HepG2 (cell line): ENCODE results near the gene CBX5. TPM values are rescaled to one million over a fixed set of nuclear protein-coding genes. Genes with fewer than 3 reads are reported as not detected.

Experiments used
- AGO2 ChIP-seq: fragments of 200-400 bp; formaldehyde crosslinking; optimal IDR thresholded peaks from 2 replicates; pipeline ENCODE3; 2017; ENCODE audit warnings: mild to moderate bottlenecking, low read depth, low read length, moderate library complexity
- DNMT1 ChIP-seq: sonication (generic); formaldehyde crosslinking; IDR thresholded peaks from 2 replicates; pipeline ENCODE4 v1.5.1; 2020; ENCODE audit warnings: mild to moderate bottlenecking, missing genetic modification reagents
- FOXM1 ChIP-seq: sonication (generic); formaldehyde crosslinking; IDR thresholded peaks from 2 replicates; pipeline ENCODE4 v1.5.0; 2020; ENCODE audit warnings: missing genetic modification reagents
- HDAC1 ChIP-seq: sonication (generic); formaldehyde crosslinking; IDR thresholded peaks from 2 replicates; pipeline ENCODE4 v1.5.1; 2020; ENCODE audit warnings: mild to moderate bottlenecking, missing genetic modification reagents
- HNRNPL ChIP-seq: fragments of 200-400 bp; formaldehyde crosslinking; IDR thresholded peaks from 2 replicates; pipeline ENCODE4 v1.6.1; 2017; ENCODE audit warnings: mild to moderate bottlenecking, low read depth, low read length
- NCOA5 ChIP-seq: sonication (generic); formaldehyde crosslinking; IDR thresholded peaks from 2 replicates; pipeline ENCODE4 v1.4.0; 2020; ENCODE audit warnings: missing genetic modification reagents
- NCOR1 ChIP-seq: fragments of 200-600 bp; sonication (generic); IDR thresholded peaks from 2 replicates; pipeline ENCODE4 v1.7.0; 2017; ENCODE audit warnings: antibody characterized with exemption, low read length, borderline replicate concordance
- NFE2 ChIP-seq: sonication (generic); formaldehyde crosslinking; IDR thresholded peaks from 2 replicates; pipeline ENCODE4 v1.4.0; 2020; ENCODE audit warnings: missing genetic modification reagents
- NFKB2 ChIP-seq: sonication (generic); formaldehyde crosslinking; IDR thresholded peaks from 2 replicates; pipeline ENCODE4 v1.4.0; 2020; ENCODE audit warnings: missing genetic modification reagents, borderline replicate concordance
- SKI ChIP-seq: fragments of 450-650 bp; IDR thresholded peaks from one replicate; pipeline ENCODE4 v1.6.1; 2018; ENCODE audit warnings: mild to moderate bottlenecking; ENCODE audit not compliant: partially characterized antibody
- SNAPC2 ChIP-seq: sonication (generic); formaldehyde crosslinking; IDR thresholded peaks from 2 replicates; pipeline ENCODE4 v1.8.1; 2022; ENCODE audit warnings: mild to moderate bottlenecking, missing genetic modification reagents
- ZNF136 ChIP-seq: sonication (generic); formaldehyde crosslinking; IDR thresholded peaks from 2 replicates; pipeline ENCODE4 v1.8.1; 2022; ENCODE audit warnings: low read depth, mild to moderate bottlenecking, moderate library complexity, missing genetic modification reagents
- ZNF275 ChIP-seq: sonication (generic); formaldehyde crosslinking; IDR thresholded peaks from 2 replicates; pipeline ENCODE4 v1.8.0; 2022; ENCODE audit warnings: missing genetic modification reagents, mild to moderate bottlenecking, inconsistent platforms, borderline replicate concordance
- ZNF281 ChIP-seq: sonication (generic); formaldehyde crosslinking; IDR thresholded peaks from 2 replicates; pipeline ENCODE4 v1.4.0; 2020; ENCODE audit warnings: missing genetic modification reagents, borderline replicate concordance
- ZNF282 ChIP-seq: fragments of 450-650 bp; IDR thresholded peaks from 2 replicates; pipeline ENCODE4 v1.6.1; 2018; ENCODE audit not compliant: partially characterized antibody
- ZNF431 ChIP-seq: sonication (generic); formaldehyde crosslinking; IDR thresholded peaks from 2 replicates; pipeline ENCODE4 v1.9.0; 2022; ENCODE audit warnings: missing genetic modification reagents, low read depth, mild to moderate bottlenecking, borderline replicate concordance
- ZNF629 ChIP-seq: sonication (generic); formaldehyde crosslinking; conservative IDR thresholded peaks from 2 replicates; pipeline ENCODE4 v1.5.0; 2020; ENCODE audit warnings: missing genetic modification reagents
- ZNF670 ChIP-seq: sonication (generic); formaldehyde crosslinking; IDR thresholded peaks from 2 replicates; pipeline ENCODE4 v1.8.0; 2022; ENCODE audit warnings: mild to moderate bottlenecking, missing genetic modification reagents, borderline replicate concordance
- ZNF7 ChIP-seq: IDR thresholded peaks from 2 replicates; pipeline ENCODE4 v1.6.1; 2016; ENCODE audit warnings: missing biosample characterization, missing genetic modification reagents
- ZNF709 ChIP-seq: sonication (generic); formaldehyde crosslinking; IDR thresholded peaks from 2 replicates; pipeline ENCODE4 v1.5.0; 2020; ENCODE audit warnings: mild to moderate bottlenecking, missing genetic modification reagents
- ZNF724P ChIP-seq: sonication (generic); formaldehyde crosslinking; IDR thresholded peaks from 2 replicates; pipeline ENCODE4 v1.8.0; 2022; ENCODE audit warnings: missing genetic modification reagents, borderline replicate concordance
- polyA plus RNA-seq, 8 experiments: library from polyadenylated mRNA; depleted of rRNA in 3 of 8; stranded (reverse) in 7 of 8; unstranded in 1 of 8; fragments of >200 nt; fragmentation: Illumina TruSeq in 4 of 8; extraction: Trizol in 4 of 8; gene quantifications; 2 replicates each; pipeline versions ENCODE4 v1.2.1 to v1.2.3, GENCODE V29; 2011 to 2016; ENCODE audit warnings: low read depth in 4 of 8, missing spikeins in 1 of 8, mixed read lengths in 1 of 8; ENCODE audit not compliant: insufficient read depth in 1 of 8
- total RNA-seq, 5 experiments: library from RNA; depleted of rRNA; stranded (reverse); fragments of >200 nt; fragmentation: Illumina TruSeq; extraction: Trizol; gene quantifications; 2 replicates each; pipeline ENCODE4 v1.2.3, GENCODE V29; 2016; ENCODE audit warnings: low read depth in 1 of 5
- TF ChIP-seq, protein P1 (sequence below): sonication (generic); formaldehyde crosslinking; IDR thresholded peaks from 2 replicates; pipeline ENCODE4 v1.4.0; 2020; ENCODE audit warnings: mild to moderate bottlenecking, low read depth, missing genetic modification reagents
- TF ChIP-seq, protein P2 (sequence below): sonication (generic); formaldehyde crosslinking; IDR thresholded peaks from 2 replicates; pipeline ENCODE4 v1.4.0; 2020; ENCODE audit warnings: mild to moderate bottlenecking, missing genetic modification reagents
- TF ChIP-seq, protein P3 (sequence below): fragments of 450-650 bp; IDR thresholded peaks from 2 replicates; pipeline ENCODE4 v1.6.1; 2017

CBX5 gene
- total and polyA plus RNA-seq, 2 of the 13 experiments (the other 11 are each of a cell fraction or from before 2014, with no cell fraction given), result 16.0 to 22.2 TPM

GRCh38 chr12:54214553-54215406 is 65.1 kb downstream of the CBX5 start (continued):
- TF ChIP-seq ZNF281 (CRISPR knock-in tag), result no peak
- TF ChIP-seq, protein P1, sequence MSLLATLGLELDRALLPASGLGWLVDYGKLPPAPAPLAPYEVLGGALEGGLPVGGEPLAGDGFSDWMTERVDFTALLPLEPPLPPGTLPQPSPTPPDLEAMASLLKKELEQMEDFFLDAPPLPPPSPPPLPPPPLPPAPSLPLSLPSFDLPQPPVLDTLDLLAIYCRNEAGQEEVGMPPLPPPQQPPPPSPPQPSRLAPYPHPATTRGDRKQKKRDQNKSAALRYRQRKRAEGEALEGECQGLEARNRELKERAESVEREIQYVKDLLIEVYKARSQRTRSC, result no peak
- no peak for TF ChIP-seq ZNF670 (CRISPR knock-in tag)
- no peak for TF ChIP-seq ZNF724P (CRISPR knock-in tag)
- TF ChIP-seq DNMT1 (CRISPR knock-in tag), result no peak
- TF ChIP-seq, protein P2, sequence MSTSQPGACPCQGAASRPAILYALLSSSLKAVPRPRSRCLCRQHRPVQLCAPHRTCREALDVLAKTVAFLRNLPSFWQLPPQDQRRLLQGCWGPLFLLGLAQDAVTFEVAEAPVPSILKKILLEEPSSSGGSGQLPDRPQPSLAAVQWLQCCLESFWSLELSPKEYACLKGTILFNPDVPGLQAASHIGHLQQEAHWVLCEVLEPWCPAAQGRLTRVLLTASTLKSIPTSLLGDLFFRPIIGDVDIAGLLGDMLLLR (CRISPR knock-in tag), result no peak
- no peak for TF ChIP-seq ZNF136 (CRISPR knock-in tag)
- TF ChIP-seq HNRNPL, result peak; percentile 82
- no peak for TF ChIP-seq ZNF629 (CRISPR knock-in tag)
- TF ChIP-seq, protein P3, sequence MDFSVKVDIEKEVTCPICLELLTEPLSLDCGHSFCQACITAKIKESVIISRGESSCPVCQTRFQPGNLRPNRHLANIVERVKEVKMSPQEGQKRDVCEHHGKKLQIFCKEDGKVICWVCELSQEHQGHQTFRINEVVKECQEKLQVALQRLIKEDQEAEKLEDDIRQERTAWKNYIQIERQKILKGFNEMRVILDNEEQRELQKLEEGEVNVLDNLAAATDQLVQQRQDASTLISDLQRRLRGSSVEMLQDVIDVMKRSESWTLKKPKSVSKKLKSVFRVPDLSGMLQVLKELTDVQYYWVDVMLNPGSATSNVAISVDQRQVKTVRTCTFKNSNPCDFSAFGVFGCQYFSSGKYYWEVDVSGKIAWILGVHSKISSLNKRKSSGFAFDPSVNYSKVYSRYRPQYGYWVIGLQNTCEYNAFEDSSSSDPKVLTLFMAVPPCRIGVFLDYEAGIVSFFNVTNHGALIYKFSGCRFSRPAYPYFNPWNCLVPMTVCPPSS, result no peak
- TF ChIP-seq NFKB2 (CRISPR knock-in tag), result peak; percentile 74; the same call in 1 of the 2 replicates
- TF ChIP-seq AGO2, result no peak
- TF ChIP-seq NFE2 (CRISPR knock-in tag), result no peak
- no peak for TF ChIP-seq ZNF709 (CRISPR knock-in tag)
- TF ChIP-seq NCOR1, result no peak
- no peak for TF ChIP-seq FOXM1 (CRISPR knock-in tag)
- TF ChIP-seq ZNF275 (CRISPR knock-in tag), result no peak
- TF ChIP-seq NCOA5 (CRISPR knock-in tag), result no peak
- no peak; the same call in 1 of the 2 replicates for TF ChIP-seq HDAC1 (CRISPR knock-in tag)
- no peak for TF ChIP-seq ZNF7 (CRISPR knock-in tag)
- TF ChIP-seq ZNF282, result no peak
- no peak for TF ChIP-seq SNAPC2 (CRISPR knock-in tag)
- TF ChIP-seq ZNF431 (CRISPR knock-in tag), result no peak
- TF ChIP-seq SKI, result peak; percentile 60
